Measurements from ENCODE around the gene LRRC7. TPM values are rescaled to one million over a fixed set of nuclear protein-coding genes. Genes with fewer than 3 reads are reported as not detected.

LRRC7 gene
- total RNA-seq, 3 donors from 2014 or later = 0.46 to 1.2 (median 1.0) TPM

DNA sequence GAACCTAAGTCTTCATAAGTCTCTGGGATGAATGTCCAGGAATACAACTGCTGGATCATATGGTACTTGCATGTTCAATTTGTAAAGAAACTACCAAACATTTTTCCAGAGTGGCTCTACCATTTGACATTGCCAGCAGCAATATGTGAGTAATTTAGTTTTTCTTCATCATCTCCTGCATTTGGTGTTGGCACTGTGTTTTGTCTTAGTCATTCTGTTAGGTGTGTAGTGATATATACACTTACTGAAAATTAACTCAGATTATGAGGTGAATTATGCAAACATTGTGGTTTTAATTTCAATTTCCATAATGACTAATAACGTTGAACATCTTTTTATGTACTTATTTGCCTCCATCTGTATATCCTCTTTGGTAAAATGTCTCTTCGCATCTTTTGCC, 499.0 kb downstream of the LRRC7 start:
- no peaks in the 10 kb centered on the region for H3K9me3 ChIP-seq
- no peak for DNase-seq
- no peaks in the 10 kb centered on the region for H3K36me3 ChIP-seq (ENCODE audit: low read depth)
- peaks cover under 1% of the 10 kb centered on the region for H3K4me1 ChIP-seq (ENCODE audit: low read depth)
- no peak for TF ChIP-seq CTCF (IDR thresholded peaks at IDR 0.05)
- no peak overlapping the region for H3K4me3 ChIP-seq
- ATAC-seq = no peak
- intact Hi-C loops (cut with DNase I, micrococcal nuclease) = no loop called here

- no peak for TF ChIP-seq CTCF (IDR thresholded peaks at IDR 0.05)
- peak in 1 of 3 donors; percentile 12 for DNase-seq
- Histone ChIP-seq H3K9me3 (no peaks in the 10 kb centered on the region), H3K36me3 (ENCODE audit: low read depth) (no peaks in the 10 kb centered on the region), H3K4me3 (no peak overlapping the region), H3K4me1 (ENCODE audit: low read depth) (peaks cover 5% of the 10 kb centered on the region)
- no peak for ATAC-seq
- intact Hi-C loops (cut with DNase I, micrococcal nuclease) = no loop called here
Observed at GRCh38 chr1:70071601-70072000, 503.9 kb downstream of the LRRC7 start.

GRCh38 chr1:70072231-70072751, 504.6 kb downstream of the LRRC7 start:
- H3K9me3 ChIP-seq = no peaks in the 10 kb centered on the region
- no peak for TF ChIP-seq CTCF (IDR thresholded peaks at IDR 0.05)
- no peak for ATAC-seq
- no peak overlapping the region for H3K4me3 ChIP-seq
- intact Hi-C loops (cut with DNase I, micrococcal nuclease) = no loop called here
- DNase-seq = no peak
- H3K4me1 ChIP-seq (ENCODE audit: low read depth) = peaks cover 5% of the 10 kb centered on the region
- no peaks in the 10 kb centered on the region for H3K36me3 ChIP-seq (ENCODE audit: low read depth)

GRCh38 chr1:70075761-70076160, 508.0 kb downstream of the LRRC7 start:
- no peak overlapping the region for H3K4me3 ChIP-seq
- H3K9me3 ChIP-seq = no peaks in the 10 kb centered on the region
- H3K36me3 ChIP-seq (ENCODE audit: low read depth) = no peaks in the 10 kb centered on the region
- TF ChIP-seq CTCF (IDR thresholded peaks at IDR 0.05) = no peak
- DNase-seq (no peak), ATAC-seq (no peak)
- intact Hi-C loops (cut with DNase I, micrococcal nuclease) = no loop called here
- H3K4me1 ChIP-seq (ENCODE audit: low read depth) = peaks cover 5% of the 10 kb centered on the region

GRCh38 chr1:70077066-70077465, 509.3 kb downstream of the LRRC7 start:
- Histone ChIP-seq H3K36me3 (ENCODE audit: low read depth) (no peaks in the 10 kb centered on the region), H3K9me3 (no peaks in the 10 kb centered on the region), H3K4me3 (no peak overlapping the region), H3K4me1 (ENCODE audit: low read depth) (peaks cover under 1% of the 10 kb centered on the region)
- DNase-seq (no peak), ATAC-seq (no peak)
- TF ChIP-seq CTCF (IDR thresholded peaks at IDR 0.05) = no peak
- intact Hi-C loops (cut with DNase I, micrococcal nuclease) = no loop called here

- ATAC-seq = no peak
Observed at GRCh38 chr1:70079546-70079945, 511.8 kb downstream of the LRRC7 start.

More at GRCh38 chr1:70079546-70079945, 511.8 kb downstream of the LRRC7 start:
- no peak for TF ChIP-seq CTCF (IDR thresholded peaks at IDR 0.05)
- H3K4me1 ChIP-seq (ENCODE audit: low read depth) = no peaks in the 10 kb centered on the region
- H3K36me3 ChIP-seq (ENCODE audit: low read depth) = no peaks in the 10 kb centered on the region
- H3K9me3 ChIP-seq = no peaks in the 10 kb centered on the region
- intact Hi-C loops (cut with DNase I, micrococcal nuclease) = no loop called here
- no peak overlapping the region for H3K4me3 ChIP-seq
- no peak for DNase-seq
